HPDE6-E6E7 (cell line): ENCODE data around the gene KIRREL2.
A peak's percentile ranks its signal among the peaks of the same experiment; 100 is the strongest.
"Not testable (repeated sequence)": the region's sequence is repeated elsewhere in the genome, so short reads cannot be mapped to it uniquely, and the experiment has no call there.

Experiments used
- DNase-seq: peaks from one replicate; pipeline ENCODE4 v3.0.0; 2011; ENCODE audit warnings: missing footprints; ENCODE audit errors: extremely low spot score

Gene KIRREL2

GRCh38 chr19:35897706-35898451 lies 41.2 kb downstream of the KIRREL2 start:
- no peak for DNase-seq

GRCh38 chr19:35898499-35898809 lies 41.7 kb downstream of the KIRREL2 start:
- DNase-seq: no peak

GRCh38 chr19:35899547-35900214 lies 43.0 kb downstream of the KIRREL2 start:
- peak; percentile 76 for DNase-seq

- no peak for DNase-seq
These were observed 44.4 kb downstream of the KIRREL2 start for GRCh38 chr19:35901055-35901644.

GRCh38 chr19:35901854-35902661 lies 45.3 kb downstream of the KIRREL2 start, which contains the start of gene HCST:
Gene HCST (plus strand): TSS chr19:35902529. CDS start chr19:35902594, 65 bp downstream.
- DNase-seq: no peak

- DNase-seq: no peak
These were observed 46.3 kb downstream of the KIRREL2 start for GRCh38 chr19:35902870-35903475.

- peak; percentile 43 for DNase-seq
These were observed 47.0 kb downstream of the KIRREL2 start for GRCh38 chr19:35903550-35904179.

- DNase-seq: no peak
These were observed 47.8 kb downstream of the KIRREL2 start for GRCh38 chr19:35904311-35905068.

GRCh38 chr19:35905178-35905727 lies 48.5 kb downstream of the KIRREL2 start:
- no peak for DNase-seq

- no peak for DNase-seq
These were observed 50.6 kb downstream of the KIRREL2 start for GRCh38 chr19:35907377-35907745.

GRCh38 chr19:35908010-35908441 lies 51.3 kb downstream of the KIRREL2 start, which contains the start of gene TYROBP:
Gene TYROBP (minus strand): TSS chr19:35908295. CDS start chr19:35908228, 67 bp downstream.
- DNase-seq: no peak

GRCh38 chr19:35908973-35909683 lies 52.4 kb downstream of the KIRREL2 start:
- no peak for DNase-seq

GRCh38 chr19:35909684-35910035 lies 52.9 kb downstream of the KIRREL2 start:
- DNase-seq: no peak

GRCh38 chr19:35910355-35910754 lies 53.6 kb downstream of the KIRREL2 start:
- DNase-seq: not testable (repeated sequence)

GRCh38 chr19:35911173-35911572 lies 54.5 kb downstream of the KIRREL2 start:
- no peak for DNase-seq

GRCh38 chr19:35911790-35912189 lies 55.1 kb downstream of the KIRREL2 start:
- DNase-seq: no peak

- DNase-seq: no peak
These were observed 56.9 kb downstream of the KIRREL2 start for GRCh38 chr19:35913589-35913988.

- no peak for DNase-seq
These were observed 58.7 kb downstream of the KIRREL2 start for GRCh38 chr19:35915443-35915842.
